PC-3 (cell line): ENCODE measurements around the gene SH3BP5L. TPM values are rescaled to one million over a fixed set of nuclear protein-coding genes. Genes with fewer than 3 reads are reported as not detected.

Experiments used
- ATAC-seq: fragments of 200-7000 bp; cut with Tn5 transposase; 2 replicates; pipeline ENCODE4 v1.9.1; 2020; ENCODE audit warnings: mild to moderate bottlenecking, moderate library complexity
- BruUV-seq: library from RNA; stranded (reverse); fragments of 400-500 nt; replicated peaks from 2 replicates; lab custom pipeline; 2021; lab: Mats Ljungman, UMichigan
- CTCF ChIA-PET: fragments of 300-600 bp; sonication (Branson Sonifier 250); formaldehyde crosslinking; loops from one replicate; lab custom pipeline; 2022; ENCODE audit warnings: antibody characterized with exemption; lab: Charles Lee
- POLR2A ChIA-PET: fragments of 300-600 bp; sonication (Branson Sonifier 250); formaldehyde crosslinking; loops from one replicate; lab custom pipeline; 2022; ENCODE audit warnings: antibody characterized with exemption; ENCODE audit not compliant: unreplicated experiment; lab: Charles Lee
- DNase-seq: peaks from one replicate; pipeline ENCODE4 v3.0.0-alpha.2; 2015
- H2AFZ ChIP-seq: fragments of 300-600 bp; sonication (generic); 2 replicates; pipeline ENCODE4 v1.6.0; 2016; ENCODE audit warnings: antibody characterized with exemption, low read length
- H3F3A ChIP-seq: fragments of 300-600 bp; sonication (generic); one replicate; pipeline ENCODE4 v1.6.0; 2017; ENCODE audit warnings: antibody characterized with exemption, low read length, control low read depth, mild to moderate bottlenecking; ENCODE audit not compliant: unreplicated experiment
- H3K27ac ChIP-seq: fragments of 300-600 bp; sonication (generic); 2 replicates; pipeline ENCODE4 v1.5.1; 2016; ENCODE audit warnings: mild to moderate bottlenecking, low read length
- H3K27me3 ChIP-seq: fragments of 300-600 bp; sonication (generic); 2 replicates; pipeline ENCODE4 v1.6.1; 2016; ENCODE audit warnings: low read length, mixed read lengths
- H3K36me3 ChIP-seq: fragments of 300-600 bp; sonication (generic); 2 replicates; pipeline ENCODE4 v1.6.1; 2016; ENCODE audit warnings: low read depth, mixed run types, low read length, mixed read lengths
- H3K4me1 ChIP-seq: fragments of 300-600 bp; sonication (generic); 2 replicates; pipeline ENCODE4 v1.5.1; 2016; ENCODE audit warnings: low read length; ENCODE audit not compliant: insufficient read depth
- H3K4me2 ChIP-seq: fragments of 300-600 bp; sonication (generic); 2 replicates; pipeline ENCODE4 v1.6.0; 2016; ENCODE audit warnings: low read length
- H3K4me3 ChIP-seq: fragments of 300-600 bp; sonication (generic); 2 replicates; pipeline ENCODE4 v1.5.1; 2016; ENCODE audit warnings: mild to moderate bottlenecking, low read length, mixed read lengths
- H3K79me2 ChIP-seq: fragments of 300-600 bp; sonication (generic); 2 replicates; pipeline ENCODE4 v1.6.1; 2017; ENCODE audit warnings: low read length, mixed read lengths
- H3K9ac ChIP-seq: fragments of 300-600 bp; sonication (generic); 2 replicates; pipeline ENCODE4 v1.6.0; 2016; ENCODE audit warnings: mild to moderate bottlenecking, low read length
- H3K9me2 ChIP-seq: fragments of 300-600 bp; sonication (generic); replicated peaks from 2 replicates; pipeline ENCODE4 v1.6.1; 2016; ENCODE audit warnings: mixed run types, low read length, mixed read lengths
- H3K9me3 ChIP-seq: fragments of 300-600 bp; sonication (generic); 2 replicates; pipeline ENCODE4 v1.6.1; 2016; ENCODE audit warnings: low read length, mixed read lengths
- H4K20me1 ChIP-seq: fragments of 300-600 bp; sonication (generic); 2 replicates; pipeline ENCODE4 v1.6.1; 2016; ENCODE audit warnings: low read length, mixed read lengths
- CTCF ChIP-seq: fragments of 300-600 bp; sonication (generic); conservative IDR thresholded peaks from 2 replicates; pipeline ENCODE4 v1.5.1; 2017; ENCODE audit warnings: antibody characterized with exemption, low read depth, mild to moderate bottlenecking, low read length
- EZH2 ChIP-seq: fragments of 300-600 bp; sonication (generic); IDR thresholded peaks from one replicate; pipeline ENCODE4 v1.6.1; 2017; ENCODE audit warnings: antibody characterized with exemption, mild to moderate bottlenecking, low read length; ENCODE audit not compliant: unreplicated experiment
- EZH2phosphoT487 ChIP-seq: fragments of 300-600 bp; sonication (generic); IDR thresholded peaks from 2 replicates; pipeline ENCODE4 v1.6.1; 2018; ENCODE audit warnings: mild to moderate bottlenecking, antibody characterized with exemption, low read length, borderline replicate concordance
- intact Hi-C: fragments of 100-400 bp; cut with micrococcal nuclease; formaldehyde crosslinking; loops from 2 replicates; pipeline ENCODE4 v1.9.0; 2023
- total RNA-seq: library from RNA; depleted of rRNA; stranded (reverse); fragments of >200 nt; gene quantifications from 2 replicates; pipeline ENCODE4 v1.2.3, GENCODE V29; 2014

The SH3BP5L gene
- total RNA-seq, 1 experiment from 2014 or later = 63.5 TPM

DNA sequence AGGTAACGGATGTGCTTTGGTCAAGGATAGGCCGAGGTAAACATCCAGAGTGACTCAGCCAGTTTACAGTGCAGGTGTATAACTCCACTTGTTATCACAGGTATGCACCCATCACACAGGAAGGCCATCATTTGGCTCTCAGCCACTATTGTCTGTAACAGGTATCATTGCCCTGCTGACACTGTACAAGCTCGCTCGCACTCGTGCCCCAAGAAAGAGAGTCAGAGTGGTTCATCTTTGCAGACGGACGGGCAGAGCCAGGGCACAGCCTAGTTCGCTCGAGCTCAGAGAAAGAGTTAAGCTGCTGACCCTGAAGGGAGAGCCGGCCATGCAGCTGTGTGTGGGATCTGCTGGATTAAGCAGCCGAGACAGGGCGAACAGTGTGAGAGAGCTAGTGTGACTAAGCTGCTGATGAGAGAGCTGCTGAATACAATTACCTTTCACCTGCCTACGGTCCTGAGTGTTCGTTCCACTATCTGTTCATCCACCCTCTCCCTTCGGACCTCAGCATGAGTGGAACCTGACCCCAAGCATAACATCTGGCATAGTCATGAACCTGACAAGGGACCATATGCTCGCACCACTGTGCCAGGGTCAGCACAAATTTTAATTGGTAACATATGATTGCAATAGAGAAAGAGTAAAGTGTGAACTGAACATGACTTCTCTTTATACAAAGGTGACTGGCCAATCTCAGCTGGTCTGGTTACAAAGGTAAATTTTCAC is 43.1 kb downstream of the SH3BP5L start:
- intact Hi-C loops = no loop called here
- BruUV-seq = no TSS peak
- Histone ChIP-seq H3K9me3 (no peaks in the 10 kb centered on the region), H3K4me1 (peaks cover 7% of the 10 kb centered on the region), H3F3A (no peaks in the 10 kb centered on the region), H3K4me2 (no peak overlapping the region), H3K79me2 (no peaks in the 10 kb centered on the region), H3K27me3 (no peaks in the 10 kb centered on the region), H3K9me2 (no peaks in the 10 kb centered on the region), H3K4me3 (no peak overlapping the region), H2AFZ (peak overlapping the region; percentile 9), H3K9ac (no peak overlapping the region), H3K27ac (no peak overlapping the region), H3K36me3 (no peaks in the 10 kb centered on the region), H4K20me1 (no peaks in the 10 kb centered on the region)
- ATAC-seq = peak; percentile 36; the same call in 1 of the 2 replicates
- ChIA-PET POLR2A (no interaction called here), CTCF (interaction anchor here (0.5 kb wide), 1 partner anchor 79 kb away, joined by 4 read pairs; no protein-coding TSS in a partner anchor)
- TF ChIP-seq CTCF (no peak), EZH2phosphoT487 (no peak), EZH2 (no peak)
- DNase-seq = peak; percentile 54

DNA sequence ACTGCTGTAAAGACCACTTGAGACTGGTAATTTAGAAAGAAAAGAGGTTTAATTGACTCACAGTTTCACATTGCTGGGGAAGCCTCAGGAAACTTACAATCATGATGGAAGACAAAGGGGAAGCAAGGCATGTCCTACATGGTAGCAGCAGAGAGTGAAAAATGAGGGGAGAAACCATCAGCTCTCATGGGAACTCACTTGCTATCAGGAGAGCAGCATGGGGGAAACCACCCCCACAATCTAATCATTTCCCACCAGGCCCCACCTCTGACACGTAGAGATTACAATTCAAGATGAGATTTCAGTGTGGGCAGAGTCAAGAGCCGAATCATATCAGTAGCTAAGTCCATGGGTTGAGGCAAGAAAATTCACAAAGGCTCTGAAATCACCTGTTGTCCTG is 46.4 kb downstream of the SH3BP5L start:
- Histone ChIP-seq H3K9ac (no peak overlapping the region), H3K4me3 (no peak overlapping the region), H3K9me2 (no peaks in the 10 kb centered on the region), H3K9me3 (no peaks in the 10 kb centered on the region), H3K27me3 (no peaks in the 10 kb centered on the region), H4K20me1 (no peaks in the 10 kb centered on the region), H3K4me1 (peaks cover 7% of the 10 kb centered on the region), H3K4me2 (no peak overlapping the region), H2AFZ (no peak overlapping the region), H3F3A (no peaks in the 10 kb centered on the region), H3K27ac (no peak overlapping the region), H3K36me3 (no peaks in the 10 kb centered on the region), H3K79me2 (no peaks in the 10 kb centered on the region)
- intact Hi-C loops = no loop called here
- CTCF ChIA-PET = no interaction called here
- TF ChIP-seq EZH2 (no peak), CTCF (no peak), EZH2phosphoT487 (no peak)
- no peak for DNase-seq
- POLR2A ChIA-PET = no interaction called here
- no peak for ATAC-seq
- BruUV-seq = no TSS peak

DNA sequence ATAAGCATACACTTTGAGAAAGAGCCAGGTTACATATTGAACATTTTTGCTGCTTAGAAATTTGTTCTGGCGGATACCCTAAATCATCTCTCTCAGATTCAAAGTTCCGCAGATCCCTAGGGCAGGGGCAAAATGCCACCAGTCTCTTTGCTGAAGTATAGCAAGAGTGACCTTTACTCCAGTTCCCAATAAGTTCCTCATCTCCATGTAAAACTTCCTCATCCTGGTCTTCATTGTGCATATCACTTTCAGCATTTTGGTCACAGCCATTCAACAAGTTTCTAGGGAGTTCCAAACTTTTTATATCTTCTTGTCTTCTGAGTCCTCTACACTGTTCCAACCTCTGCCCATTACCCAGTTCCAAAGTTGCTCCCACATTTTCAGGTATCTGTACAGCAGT is 46.8 kb downstream of the SH3BP5L start:
- POLR2A ChIA-PET = no interaction called here
- peaks cover 7% of the 10 kb centered on the region for H3K4me1 ChIP-seq
- H3K9me2 ChIP-seq = no peaks in the 10 kb centered on the region
- TF ChIP-seq EZH2phosphoT487 = no peak
- no peak for TF ChIP-seq EZH2
- no peak for TF ChIP-seq CTCF
- H3K9me3 ChIP-seq = no peaks in the 10 kb centered on the region
- H3K4me3 ChIP-seq = no peak overlapping the region
- H3K4me2 ChIP-seq = no peak overlapping the region
- CTCF ChIA-PET = no interaction called here
- no TSS peak for BruUV-seq
- H2AFZ ChIP-seq = no peak overlapping the region
- no peaks in the 10 kb centered on the region for H3K36me3 ChIP-seq
- H3F3A ChIP-seq = no peaks in the 10 kb centered on the region
- H3K79me2 ChIP-seq = no peaks in the 10 kb centered on the region
- no peaks in the 10 kb centered on the region for H4K20me1 ChIP-seq
- no peak for DNase-seq
- no peak overlapping the region for H3K9ac ChIP-seq
- H3K27ac ChIP-seq = no peak overlapping the region
- intact Hi-C loops = no loop called here
- ATAC-seq = no peak
- H3K27me3 ChIP-seq = no peaks in the 10 kb centered on the region
